K562 (cell line): ENCODE results near the gene EPB41L4B. TPM values are rescaled to one million over a fixed set of nuclear protein-coding genes. Genes with fewer than 3 reads are reported as not detected.

Experiments used
- ATAC-seq: fragments of 200-7000 bp; cut with Tn5 transposase; 3 replicates; pipeline ENCODE4 v1.9.1; 2020; ENCODE audit warnings: moderate library complexity
- BruUV-seq: library from RNA; stranded (reverse); fragments of 400-500 nt; replicated peaks from 2 replicates; lab custom pipeline; 2021; lab: Mats Ljungman, UMichigan
- CTCF ChIA-PET: fragments of 300-600 bp; formaldehyde crosslinking; extraction: SDS; loops from one replicate; lab custom pipeline; 2021; ENCODE audit warnings: low intra/inter-chr PET ratio; lab: Yijun Ruan, JAX
- POLR2A ChIA-PET: fragments of 300-600, 350-650 bp; sonication (Branson Sonifier 250); formaldehyde crosslinking; extraction: SDS; loops from one replicate; lab custom pipeline; 2021; ENCODE audit warnings: antibody characterized with exemption, inconsistent platforms; lab: Yijun Ruan, JAX
- DNase-seq, 4 experiments: peaks; one replicate each; pipeline versions ENCODE4 v3.0.0 to v3.0.0-alpha.2; 2011 to 2018; ENCODE audit warnings: low spot score in 3 of 4, mixed read lengths in 3 of 4; ENCODE audit errors: extremely low read depth in 1 of 4
- FAIRE-seq: peaks from 2 replicates; lab custom pipeline; 2011; peaks lifted over from hg19 to GRCh38; lab: Jason Lieb, UNC
- H2AFZ ChIP-seq: 2 replicates; pipeline ENCODE4 v1.6.0; 2011; ENCODE audit warnings: low read depth, low read length, control low read depth, inconsistent platforms
- H3K27ac ChIP-seq: fragments of 200-600 bp; 3 replicates; pipeline ENCODE4 v1.8.0; 2011; ENCODE audit warnings: low read depth, mild to moderate bottlenecking, control low read depth, inconsistent platforms, low read length, moderate library complexity, mixed read lengths; ENCODE audit errors: extremely low read depth
- H3K27me3 ChIP-seq, 2 experiments: fragments of 300-600 bp in 1 of 2; 2 replicates in 1 of 2; 3 replicates in 1 of 2; pipeline versions ENCODE4 v1.6.0 to v1.8.0; 2011; ENCODE audit warnings: inconsistent platforms in 2 of 2, low read length in 2 of 2, mild to moderate bottlenecking in 1 of 2, mixed read lengths in 1 of 2, moderate library complexity in 1 of 2; ENCODE audit not compliant: control insufficient read depth in 2 of 2, insufficient read depth in 2 of 2
- H3K36me3 ChIP-seq: fragments of 300-600 bp; 3 replicates; pipeline ENCODE4 v1.8.0; 2011; ENCODE audit warnings: mild to moderate bottlenecking, low read length, inconsistent platforms; ENCODE audit not compliant: control insufficient read depth, insufficient read depth
- H3K4me1 ChIP-seq, 2 experiments: fragments of 200-600 bp in 1 of 2; replicated peaks in 1 of 2; 2 replicates in 1 of 2; 3 replicates in 1 of 2; pipeline versions ENCODE4 v1.5.1 to v1.8.0; 2011; ENCODE audit warnings: inconsistent platforms in 2 of 2, low read length in 2 of 2, mild to moderate bottlenecking in 1 of 2, mixed read lengths in 1 of 2, moderate library complexity in 1 of 2; ENCODE audit not compliant: control insufficient read depth in 2 of 2, insufficient read depth in 2 of 2
- H3K4me2 ChIP-seq: 2 replicates; pipeline ENCODE4 v1.6.1; 2011; ENCODE audit warnings: low read length, control low read depth, inconsistent platforms, mixed read lengths; ENCODE audit not compliant: insufficient read depth
- H3K4me3 ChIP-seq: fragments of 200-600 bp; sonication (generic), shearing (Covaris generic); 2 replicates; pipeline ENCODE4 v1.5.1; 2016; ENCODE audit warnings: control low read depth, inconsistent platforms
- H3K79me2 ChIP-seq: fragments of 200-600 bp; 3 replicates; pipeline ENCODE4 v1.8.0; 2011; ENCODE audit warnings: low read length, inconsistent platforms; ENCODE audit not compliant: control insufficient read depth, insufficient read depth
- H3K9ac ChIP-seq, 2 experiments: 2 replicates each; pipeline versions ENCODE4 v1.6.0 to v1.6.1; 2011; ENCODE audit warnings: low read depth in 2 of 2, low read length in 2 of 2, control low read depth in 1 of 2, inconsistent platforms in 1 of 2, mild to moderate bottlenecking in 1 of 2, mixed read lengths in 1 of 2; ENCODE audit not compliant: insufficient read depth in 1 of 2
- H3K9me1 ChIP-seq: one replicate; pipeline ENCODE4 v1.6.0; 2011; ENCODE audit warnings: inconsistent platforms, mild to moderate bottlenecking, low read length, moderate library complexity; ENCODE audit not compliant: control insufficient read depth, insufficient read depth
- H3K9me3 ChIP-seq: replicated peaks from 2 replicates; pipeline ENCODE4 v1.5.1; 2011; ENCODE audit warnings: low read depth, low read length, inconsistent platforms; ENCODE audit not compliant: control insufficient read depth, insufficient read depth
- H4K20me1 ChIP-seq: replicated peaks from 2 replicates; pipeline ENCODE4 v1.6.1; 2011; ENCODE audit warnings: low read length, inconsistent platforms, mixed read lengths; ENCODE audit not compliant: control insufficient read depth, insufficient read depth
- CBX2 ChIP-seq: fragments of 200-600 bp; sonication (generic); IDR thresholded peaks from one replicate; pipeline ENCODE4 v1.6.1; 2012; ENCODE audit warnings: mild to moderate bottlenecking, low read length, inconsistent platforms; ENCODE audit not compliant: insufficient read depth, poor library complexity, severe bottlenecking
- DPF2 ChIP-seq: fragments of 450-650 bp; IDR thresholded peaks from 2 replicates; pipeline ENCODE4 v1.6.1; 2016
- FOXA1 ChIP-seq: fragments of 450-650 bp; IDR thresholded peaks from 2 replicates; pipeline ENCODE4 v1.6.1; 2016; ENCODE audit warnings: mild to moderate bottlenecking, borderline replicate concordance
- MLX ChIP-seq, 2 experiments: fragments of 450-650 bp in 1 of 2; sonication (generic) in 1 of 2; formaldehyde crosslinking; conservative IDR thresholded peaks; 2 replicates each; pipeline versions ENCODE4 v1.4.0 to v1.8.1; 2020 to 2022; ENCODE audit warnings: mild to moderate bottlenecking in 1 of 2, missing genetic modification reagents in 1 of 2
- PATZ1 ChIP-seq: fragments of 250-450 bp; sonication (Bioruptor Pico); IDR thresholded peaks from 2 replicates; pipeline ENCODE4 v1.5.0; 2020; ENCODE audit warnings: mild to moderate bottlenecking, borderline replicate concordance
- RCOR1 ChIP-seq, 2 experiments: IDR thresholded peaks; 2 replicates each; pipeline ENCODE4 v1.6.1; 2012; ENCODE audit warnings: low read depth in 2 of 2, low read length in 2 of 2, borderline replicate concordance in 1 of 2, improper control_type of control experiment in 1 of 2
- SMARCA4 ChIP-seq: fragments of 450-650 bp; IDR thresholded peaks from 2 replicates; pipeline ENCODE4 v1.6.1; 2016
- ZNF384 ChIP-seq: IDR thresholded peaks from 2 replicates; pipeline ENCODE4 v1.6.1; 2012; ENCODE audit warnings: low read depth, low read length, improper control_type of control experiment
- ZNF79 ChIP-seq: fragments of 250-450 bp; sonication (Bioruptor Pico); IDR thresholded peaks from 2 replicates; pipeline ENCODE4 v1.4.0; 2020; ENCODE audit warnings: low read depth, mild to moderate bottlenecking, moderate library complexity
- WGBS: fragments of 100-300 bp; shearing (Covaris generic); methylation state at CpG from one replicate; pipeline ENCODE4 v1.1.6; 2016; ENCODE audit warnings: low coverage, mixed read lengths; ENCODE audit not compliant: insufficient coverage; ENCODE audit errors: missing lambda C conversion rate; 5-methylcytosine and 5-hydroxymethylcytosine counted together
- in situ Hi-C: fragments of 300-500 bp; cut with MboI; formaldehyde crosslinking; loops from 4 replicates; pipeline ENCODE4 v1.15.0; 2018; ENCODE audit warnings: inconsistent platforms, mixed read lengths
- intact Hi-C: fragments of 100-400 bp; cut with micrococcal nuclease; formaldehyde crosslinking; loops from 2 replicates; pipeline ENCODE4 v1.14.2; 2022
- polyA plus RNA-seq, 8 experiments: library from polyadenylated mRNA; depleted of rRNA in 4 of 8; stranded (reverse) in 5 of 8; unstranded in 3 of 8; fragments of >200 nt; fragmentation: Nextera tagmentation in 2 of 8; fragmentation: Illumina TruSeq in 1 of 8; extraction: Ambion mirVana in 2 of 8; extraction: Trizol in 1 of 8; gene quantifications; 2 replicates each; pipeline versions ENCODE4 v1.2.1 to v1.2.3, GENCODE V29; 2011 to 2014; ENCODE audit warnings: inconsistent platforms in 1 of 8, missing spikeins in 1 of 8
- total RNA-seq, 7 experiments: library from RNA; depleted of rRNA in 6 of 7; stranded (reverse); fragments of >200 nt in 6 of 7; fragmentation: Illumina TruSeq in 2 of 7; extraction: Trizol in 2 of 7; gene quantifications; 2 replicates each; pipeline versions ENCODE4 v1.2.1 to v1.2.3, GENCODE V29; 2011 to 2021; ENCODE audit warnings: low replicate concordance in 1 of 7

Gene EPB41L4B
- total and polyA plus RNA-seq, 9 of the 15 experiments (the other 6 are each of a cell fraction or from before 2014, with no cell fraction given) = 0.09 to 0.38 (median 0.21) TPM

- in situ Hi-C loops = no loop called here
- CTCF ChIA-PET = no interaction called here
- H3K4me2 ChIP-seq = no peak overlapping the region
These were observed 107.4 kb downstream of the EPB41L4B start for GRCh38 chr9:109213285-109214121.

GRCh38 chr9:109212768-109213167 lies 108.1 kb downstream of the EPB41L4B start:
- Histone ChIP-seq H3K36me3 (no peaks in the 10 kb centered on the region), H3K9me3 (no peaks in the 10 kb centered on the region), H3K27ac (no peak overlapping the region), H3K4me1 (no peaks in the 10 kb centered on the region), H4K20me1 (no peaks in the 10 kb centered on the region), H3K79me2 (no peaks in the 10 kb centered on the region), H3K9ac (no peak overlapping the region), H2AFZ (no peak overlapping the region), H3K4me3 (no peak overlapping the region), H3K4me2 (no peak overlapping the region), H3K27me3 (peaks cover 8 to 18% of the 10 kb centered on the region in 2 experiments), H3K9me1 (no peaks in the 10 kb centered on the region)
- ChIA-PET POLR2A (no interaction called here), CTCF (no interaction called here)
- TF ChIP-seq RCOR1 (IDR thresholded peaks at IDR 0.05; ENCODE audit: borderline replicate concordance in 1 of 2, low read depth in 2 of 2, low read length in 2 of 2) (no peak), PATZ1 (CRISPR knock-in tag) (no peak), ZNF79 (no peak), MLX (CRISPR knock-in tag; conservative IDR thresholded peaks at IDR 0.05) (no peak), FOXA1 (no peak), CBX2 (no peak), ZNF384 (no peak)
- in situ Hi-C loops (no loop called here), intact Hi-C loops (loop anchor here (10.0 kb wide), 1 partner anchor 62 kb away; no protein-coding TSS in a partner anchor)
- FAIRE-seq = no peak
- WGBS = 0% methylated on average over 4 of the region's 4 CpGs
- no TSS peak for BruUV-seq
- ATAC-seq = no peak
- DNase-seq = no peak

More at GRCh38 chr9:109213285-109214121, 107.4 kb downstream of the EPB41L4B start:
- Histone ChIP-seq H3K9me3 (no peaks in the 10 kb centered on the region), H3K4me1 (no peaks in the 10 kb centered on the region), H3K27me3 (peaks cover 8 to 22% of the 10 kb centered on the region in 2 experiments), H4K20me1 (no peaks in the 10 kb centered on the region), H3K9ac (no peak overlapping the region), H3K79me2 (no peaks in the 10 kb centered on the region), H3K9me1 (no peaks in the 10 kb centered on the region), H3K4me3 (no peak overlapping the region), H2AFZ (no peak overlapping the region), H3K27ac (no peak overlapping the region), H3K36me3 (no peaks in the 10 kb centered on the region)
- under 1% methylated on average over 11 of the region's 11 CpGs for WGBS
- ATAC-seq = no peak; the same call in 2 of the 3 replicates
- POLR2A ChIA-PET = interaction anchor here (1.0 kb wide), 1 partner anchor 90 kb away, joined by 3 read pairs; no protein-coding TSS in a partner anchor
- DNase-seq = no peak
- intact Hi-C loops = loop anchor here (10.0 kb wide), 1 partner anchor 61 kb away; no protein-coding TSS in a partner anchor
- no peak for FAIRE-seq
- BruUV-seq = no TSS peak
- TF ChIP-seq SMARCA4 = no peak
- TF ChIP-seq DPF2 = no peak
- TF ChIP-seq, all 486 proteins: peak for 0
